NCI-H2081 (cell line): ENCODE measurements around the gene SCRN1.

Experiments
- DNase-seq, 2 experiments: peaks; one replicate each; lab custom pipeline; 2025; lab: John Stamatoyannopoulos, UW

Gene SCRN1

DNA sequence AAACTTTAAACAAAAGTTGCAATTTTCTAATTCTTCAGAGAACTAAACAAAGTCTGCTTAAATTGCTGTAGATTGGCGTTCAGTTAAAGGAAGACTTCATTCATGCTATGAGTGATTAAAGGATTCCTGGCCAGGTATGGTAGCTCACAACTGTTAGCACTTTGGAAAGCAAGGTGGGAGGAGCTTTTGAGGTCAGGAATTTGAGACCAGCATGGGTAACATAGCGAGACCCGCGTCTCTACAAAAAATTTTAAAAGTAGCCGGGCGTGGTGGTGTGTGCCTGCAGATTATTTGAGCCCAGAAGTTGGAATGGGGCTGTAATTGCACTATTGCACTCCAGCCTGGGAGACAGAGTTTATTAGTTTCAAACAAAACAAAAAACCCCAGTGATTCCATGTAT is 13.5 kb upstream of the SCRN1 start:
- DNase-seq: no peak

DNA sequence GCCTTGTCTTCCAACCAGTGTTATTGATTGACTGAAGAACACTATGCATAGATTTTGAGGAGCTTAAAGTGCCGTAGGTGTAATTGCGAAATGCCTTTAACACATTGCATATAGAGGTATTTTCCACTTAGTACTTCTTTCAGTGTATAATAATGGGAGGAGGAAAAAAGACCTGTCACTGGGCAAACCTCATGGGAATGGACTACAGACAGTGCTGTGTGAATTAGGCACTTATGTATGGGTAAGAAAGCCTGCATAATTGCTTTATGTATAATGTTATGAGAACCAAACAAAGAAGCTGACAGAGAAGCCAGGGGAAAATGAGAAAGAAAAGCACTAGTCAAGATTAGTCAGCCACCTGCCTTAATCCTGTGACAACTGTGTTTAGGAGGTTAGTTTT is 12.4 kb upstream of the SCRN1 start:
- peak; percentile 26 to 51 for DNase-seq

DNA sequence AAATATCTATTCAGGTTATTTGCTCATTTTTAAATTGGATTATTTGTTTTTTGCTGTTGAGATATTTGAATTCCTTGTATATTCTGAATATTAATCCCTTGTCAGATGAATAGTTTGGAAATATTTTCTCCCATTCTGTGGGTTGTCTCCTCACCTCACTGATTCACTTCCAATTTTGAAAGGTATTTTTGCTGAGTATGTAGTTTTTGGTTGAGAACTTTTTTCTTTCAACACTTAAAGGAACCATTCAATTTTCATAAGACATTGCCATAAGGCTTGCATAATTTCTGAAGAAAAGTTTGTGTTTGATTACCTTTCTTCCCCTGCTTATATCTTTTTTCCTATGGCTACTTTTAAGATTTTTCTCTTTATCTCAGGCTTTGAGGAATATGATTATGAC is 8.9 kb upstream of the SCRN1 start:
- no peak for DNase-seq

DNA sequence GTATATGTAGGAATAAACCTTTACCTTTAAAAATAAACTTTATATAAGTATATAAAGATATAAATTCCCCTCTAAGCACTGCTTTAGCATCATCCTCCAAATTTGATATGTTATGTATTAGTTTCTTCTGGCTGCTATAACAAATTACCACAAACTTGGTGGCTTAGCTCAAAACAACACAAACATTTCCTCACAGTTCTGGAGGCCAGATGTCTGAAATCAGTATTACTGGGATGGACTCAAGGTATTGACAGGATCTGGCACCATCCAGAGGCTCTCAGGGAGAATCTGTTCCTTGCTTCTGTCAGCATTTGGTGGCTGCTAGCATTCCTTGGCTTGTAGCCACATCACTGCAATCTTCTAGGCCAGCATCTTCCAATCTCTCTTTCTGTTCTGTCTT is 6.7 kb upstream of the SCRN1 start:
- no peak for DNase-seq

DNA sequence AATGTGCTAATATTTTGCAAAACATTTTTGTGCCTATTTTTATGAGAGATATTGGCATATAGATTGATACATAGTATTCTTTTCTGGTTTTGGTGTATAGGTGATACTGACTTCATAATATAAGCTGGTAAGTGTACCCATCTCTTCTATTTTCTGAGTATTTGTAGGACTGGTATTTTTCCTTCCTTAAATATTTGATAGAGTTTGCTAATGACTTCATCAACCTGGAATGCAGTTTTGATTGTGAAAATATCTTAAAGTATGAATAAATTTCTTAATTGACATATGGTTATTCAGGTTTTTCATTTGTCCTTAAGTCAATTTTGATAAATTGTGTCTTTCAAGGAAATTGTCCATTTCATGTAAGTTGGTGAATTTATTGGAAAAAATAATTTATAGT is 6.1 kb upstream of the SCRN1 start:
- DNase-seq: no peak

DNA sequence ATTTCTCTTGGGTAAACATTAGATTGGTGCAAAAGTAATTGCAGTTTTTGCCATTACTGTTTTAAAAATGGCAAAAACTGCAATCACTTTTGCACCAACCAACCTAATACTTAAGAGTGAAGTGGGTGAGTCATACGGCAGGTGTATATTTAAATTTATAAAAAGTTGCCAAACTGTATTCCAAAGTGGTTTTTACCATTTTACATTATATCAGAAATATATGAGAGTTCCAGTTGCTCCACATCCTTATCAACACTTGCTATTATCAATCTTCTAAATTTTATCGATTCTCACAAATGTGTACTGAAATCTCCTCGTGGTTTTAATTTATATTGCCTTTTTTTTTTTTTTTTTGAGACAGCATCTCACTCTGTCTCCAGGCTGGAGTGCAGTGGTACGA is 3.5 kb upstream of the SCRN1 start:
- no peak for DNase-seq

DNA sequence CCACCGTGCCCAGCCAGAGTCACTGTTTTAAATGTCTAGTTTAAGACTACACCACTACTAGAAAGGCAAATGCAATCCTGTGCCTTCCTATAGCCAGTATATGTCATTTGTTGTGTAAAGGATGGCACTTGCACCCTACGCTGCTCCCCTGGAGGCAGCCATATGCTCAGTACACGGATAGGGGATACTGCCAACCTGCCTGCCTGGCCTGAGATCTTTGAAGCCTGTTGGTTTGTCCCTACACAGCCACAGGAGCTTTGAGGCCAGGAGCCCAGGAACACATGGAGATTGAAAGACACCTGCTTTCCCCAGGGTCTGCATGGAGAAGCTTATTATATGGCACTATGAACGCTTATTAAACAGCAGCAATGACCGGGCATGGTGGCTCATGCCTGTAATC is 2.3 kb upstream of the SCRN1 start:
- DNase-seq: no peak

DNA sequence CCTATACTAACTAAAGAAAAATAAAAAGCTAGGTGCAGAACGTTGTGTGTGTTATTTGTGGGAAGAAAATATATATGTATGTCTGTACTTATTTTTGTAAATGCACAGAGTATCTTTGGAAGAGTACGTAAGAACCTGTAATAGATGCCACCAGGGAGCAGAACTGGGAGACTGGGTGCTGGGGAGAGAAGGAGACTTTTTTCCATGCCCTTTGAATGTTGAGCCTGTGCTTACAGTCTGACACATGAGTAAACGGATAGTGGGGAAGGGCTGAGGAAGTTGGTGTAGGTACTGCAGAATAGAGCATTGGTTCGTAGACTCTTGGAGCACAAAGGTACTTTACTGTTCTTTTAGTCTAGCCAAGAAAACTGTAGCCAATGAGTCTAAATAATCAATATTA is 1.3 kb upstream of the SCRN1 start:
- no peak for DNase-seq

DNA sequence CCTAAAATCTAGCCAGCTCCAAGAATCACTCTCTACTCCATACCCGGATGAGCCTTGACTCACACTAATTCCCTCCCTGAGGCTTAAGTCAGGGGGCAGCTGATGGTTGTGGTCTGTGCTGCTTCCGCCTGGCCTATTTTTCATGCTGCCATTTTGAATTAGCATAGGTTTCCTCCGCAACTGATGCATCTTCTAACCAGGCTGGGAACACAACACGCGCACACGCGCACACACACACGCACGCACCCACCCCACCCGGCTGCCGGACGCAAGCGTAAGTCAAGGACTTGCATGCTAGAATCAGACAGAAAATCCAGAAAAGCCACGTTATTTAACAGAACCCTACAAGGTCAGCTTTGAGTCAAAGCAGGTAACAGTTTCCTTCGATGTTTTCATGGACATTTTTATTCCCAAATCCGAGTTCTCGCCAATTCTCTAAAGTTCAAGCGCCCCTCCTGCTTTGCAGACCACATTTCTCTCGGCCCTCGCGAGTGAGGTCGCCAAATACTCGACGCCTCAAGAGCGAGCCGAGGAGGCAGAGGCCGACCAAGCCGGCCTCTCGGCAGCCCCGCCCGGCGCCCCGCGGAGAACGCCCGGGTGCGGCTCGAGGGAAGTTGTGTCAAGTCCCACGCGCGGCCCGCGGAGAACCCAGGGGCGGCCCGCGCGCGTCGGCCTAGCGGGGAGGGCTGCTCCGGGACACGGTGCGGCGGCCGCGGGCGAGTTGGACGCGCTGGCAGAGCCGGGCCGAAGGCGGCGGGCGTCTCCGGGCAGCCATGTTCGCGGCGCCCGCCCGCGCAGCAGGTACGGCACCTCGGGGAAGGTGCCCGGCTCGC is 961 bp downstream of the SCRN1 start:
- peak; percentile 37 to 79 for DNase-seq

DNA sequence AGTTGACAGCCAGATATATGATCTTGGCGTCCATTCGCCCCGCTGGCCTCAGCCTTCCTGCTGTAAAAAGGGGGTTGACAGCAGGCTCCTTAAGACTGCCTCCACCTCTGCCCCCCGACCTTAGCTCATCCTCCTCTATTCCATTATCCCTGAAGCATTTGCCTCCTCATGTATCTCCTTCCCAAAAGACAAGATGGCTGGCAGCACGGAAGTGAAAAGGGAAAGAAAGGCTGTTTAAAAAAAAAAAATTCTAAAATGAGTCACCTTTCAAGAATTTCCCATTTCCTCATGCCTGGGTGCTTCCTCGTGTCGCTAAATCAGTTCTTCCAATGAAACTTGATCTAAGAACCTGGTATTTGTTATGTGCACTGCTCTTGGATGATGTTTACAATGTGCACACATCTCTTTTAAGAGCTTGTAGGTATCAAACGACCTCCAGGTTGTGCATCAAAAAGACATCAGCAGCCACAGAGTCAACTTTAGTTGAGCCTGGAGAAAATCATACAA is 1.7 kb downstream of the SCRN1 start:
- DNase-seq: peak; percentile 10 to 47

DNA sequence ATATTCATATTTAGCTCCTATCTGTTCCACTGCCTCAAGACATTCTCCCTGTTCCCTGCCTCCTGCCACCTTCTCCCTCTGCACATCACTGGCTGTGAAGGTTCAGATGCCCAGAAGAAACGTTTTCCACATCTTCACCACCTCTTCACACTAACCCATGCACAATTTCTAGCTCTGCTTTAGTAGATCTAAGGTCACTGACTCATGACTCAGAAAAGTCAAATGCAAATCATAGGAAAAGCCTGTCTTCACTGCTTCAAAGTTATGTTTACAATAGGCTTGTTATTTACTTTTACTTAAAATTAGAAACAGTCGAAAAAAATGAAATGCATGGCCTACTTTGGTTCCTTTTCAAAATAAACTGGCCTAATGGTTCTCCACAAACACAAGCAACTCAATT is 2.5 kb downstream of the SCRN1 start:
- no peak for DNase-seq

DNA sequence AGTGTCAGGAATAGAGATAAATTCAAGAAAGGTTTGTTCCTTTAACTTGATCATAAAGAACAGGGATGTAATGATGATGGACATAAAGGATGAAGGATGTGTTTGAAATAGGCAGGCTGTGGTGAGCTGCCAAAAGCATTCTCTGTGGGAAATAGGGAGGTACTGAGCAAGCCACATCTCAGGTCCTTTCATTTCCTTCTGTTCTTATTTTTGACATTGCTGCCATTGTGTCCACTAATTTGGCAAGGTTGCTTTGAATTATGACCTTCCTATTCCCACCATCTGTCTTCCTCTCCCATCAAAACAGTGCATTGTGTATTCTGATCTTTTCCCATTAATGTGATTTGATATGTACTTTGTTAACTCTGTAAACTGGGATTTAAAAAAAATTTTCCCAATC is 9.4 kb downstream of the SCRN1 start:
- DNase-seq: no peak

DNA sequence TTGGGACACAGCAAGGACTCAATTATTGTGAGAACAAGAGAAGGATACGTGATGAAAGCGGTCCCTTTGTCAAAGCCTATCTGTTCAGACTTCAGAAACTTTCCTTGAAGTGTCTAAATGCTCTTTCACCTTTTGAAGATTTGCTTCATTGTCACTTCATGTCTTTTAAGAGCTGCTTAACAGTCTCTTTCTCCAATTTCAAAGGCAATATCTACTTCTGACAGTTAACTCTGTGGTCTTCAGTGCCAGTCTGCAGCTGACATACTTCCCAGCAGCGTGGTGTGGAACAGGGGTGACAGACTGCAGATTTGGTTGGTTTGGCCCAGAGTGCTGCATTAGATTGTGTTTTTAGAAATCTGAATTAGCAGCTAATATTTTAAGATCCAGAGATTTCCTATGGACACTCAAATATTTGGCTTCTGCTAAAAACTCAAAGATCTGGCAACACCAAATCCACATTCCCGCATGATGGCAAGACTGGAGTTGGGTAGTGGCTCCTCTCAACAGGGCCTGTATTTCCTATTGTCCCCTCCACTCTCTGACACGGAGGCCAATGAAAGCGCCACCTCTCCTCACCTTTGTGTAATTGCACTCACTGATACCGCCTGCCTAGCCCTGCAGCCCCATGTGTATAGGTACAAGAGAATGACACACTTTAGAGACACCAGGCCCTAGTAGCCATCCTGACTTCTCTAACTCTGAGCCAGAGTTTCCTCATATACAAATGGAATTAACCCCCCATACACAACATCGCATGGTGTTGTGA is 11.5 kb downstream of the SCRN1 start:
- DNase-seq: no peak

DNA sequence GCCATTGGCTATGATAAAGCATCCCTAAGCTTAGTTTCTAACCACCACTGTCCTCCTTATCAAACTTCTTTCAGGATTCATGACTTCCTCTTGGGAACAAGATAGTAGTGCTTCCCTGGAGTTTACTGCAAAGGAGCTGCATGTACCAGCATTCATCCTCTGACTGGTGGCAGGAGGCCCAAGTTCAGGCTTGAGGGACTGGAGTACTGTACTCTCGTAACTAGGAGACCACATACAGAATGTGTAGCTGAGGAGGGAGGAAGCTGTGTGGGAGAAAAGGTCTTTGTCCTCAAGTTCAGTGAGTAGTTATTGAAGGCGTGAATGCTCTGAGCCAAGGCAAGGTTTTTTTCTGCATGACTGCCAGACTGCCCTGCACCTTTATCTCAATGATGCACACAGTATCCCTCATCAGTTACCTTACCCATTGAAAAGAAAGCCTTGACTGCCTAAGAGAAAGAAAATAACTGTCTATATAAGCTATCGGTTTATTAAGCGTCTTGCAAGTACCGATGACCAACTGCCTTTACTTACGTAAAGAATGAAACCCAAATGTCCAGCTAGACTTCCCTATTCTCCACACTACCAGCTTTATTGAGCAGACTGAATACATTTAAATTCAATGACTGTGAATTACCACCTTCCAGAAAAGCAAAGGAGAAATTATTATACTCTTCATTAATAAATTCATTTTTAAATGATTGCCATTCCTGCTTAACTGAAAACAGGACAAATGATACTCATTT is 12.8 kb downstream of the SCRN1 start:
- no peak for DNase-seq

DNA sequence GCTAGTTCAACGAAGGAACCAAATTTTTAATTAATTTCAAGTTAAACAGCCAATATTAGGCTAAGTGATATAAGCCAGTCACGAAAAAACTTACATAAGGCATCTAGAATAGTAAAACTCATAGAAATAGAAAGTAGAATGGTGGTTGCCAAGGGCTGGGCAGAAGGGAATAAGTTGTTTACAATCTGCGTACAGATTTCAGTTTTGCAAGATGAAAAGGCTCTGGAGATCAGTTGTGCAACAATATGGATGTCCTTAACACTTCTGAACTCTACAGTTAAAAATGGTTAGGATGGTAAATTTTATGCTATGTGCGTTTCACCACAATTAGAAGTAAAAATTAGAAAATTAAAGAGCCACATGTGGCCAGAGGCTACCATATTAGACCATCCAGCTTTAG is 13.3 kb downstream of the SCRN1 start:
- DNase-seq: no peak

DNA sequence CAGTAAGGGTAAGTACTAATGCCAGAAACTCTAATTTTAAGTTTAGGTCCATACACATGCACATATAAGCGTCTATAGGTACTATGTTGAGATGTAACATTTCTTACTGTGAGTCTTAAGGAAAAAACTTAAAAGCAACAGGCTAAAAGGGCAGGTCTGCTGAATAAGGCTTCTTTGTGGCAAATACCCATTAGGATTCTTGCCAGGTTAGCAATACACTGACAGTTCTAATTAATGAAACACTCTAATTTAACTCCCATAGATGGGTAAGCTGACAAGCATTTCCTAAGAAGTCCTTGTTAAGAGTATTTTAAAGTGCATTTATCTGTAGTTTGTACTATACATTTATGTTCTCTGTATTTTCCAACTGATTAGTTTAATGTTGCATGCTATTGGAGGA is 14.0 kb downstream of the SCRN1 start:
- DNase-seq: no peak

DNA sequence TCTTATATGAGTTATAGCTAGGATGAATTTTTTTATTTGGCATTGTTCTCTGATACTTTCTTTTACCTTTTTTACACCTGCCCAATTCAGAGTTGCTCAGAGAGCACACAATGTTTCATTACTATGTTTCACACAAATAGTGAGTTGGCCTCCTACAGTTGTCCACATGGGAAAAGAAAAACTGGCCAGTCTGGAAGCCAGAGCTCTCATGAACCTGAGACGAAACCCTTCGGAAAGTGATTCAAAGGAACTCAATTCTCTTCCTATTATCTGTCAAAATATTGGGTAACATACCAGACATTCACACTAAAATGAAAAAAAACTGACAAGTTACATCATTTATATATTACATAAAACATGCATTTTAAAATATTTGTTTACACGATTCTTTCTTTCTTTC is 15.3 kb downstream of the SCRN1 start:
- DNase-seq: no peak

DNA sequence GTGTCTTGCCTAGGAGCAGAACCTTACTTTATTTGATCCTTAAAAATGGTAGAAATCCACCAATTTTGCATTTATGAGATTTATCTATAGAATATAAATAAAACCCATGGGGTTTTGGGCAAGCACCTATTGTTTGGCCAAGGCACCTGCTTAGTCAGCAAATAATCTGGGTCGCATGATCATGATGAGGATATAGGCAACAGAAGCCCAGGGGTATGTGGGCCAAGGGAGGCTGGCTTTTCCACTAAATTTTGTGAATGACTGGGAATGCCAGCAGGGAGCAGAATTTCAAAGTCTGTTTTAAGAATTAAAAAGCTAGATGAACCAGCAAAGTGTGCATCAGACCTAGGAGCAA is 17.3 kb downstream of the SCRN1 start:
- DNase-seq: no peak

DNA sequence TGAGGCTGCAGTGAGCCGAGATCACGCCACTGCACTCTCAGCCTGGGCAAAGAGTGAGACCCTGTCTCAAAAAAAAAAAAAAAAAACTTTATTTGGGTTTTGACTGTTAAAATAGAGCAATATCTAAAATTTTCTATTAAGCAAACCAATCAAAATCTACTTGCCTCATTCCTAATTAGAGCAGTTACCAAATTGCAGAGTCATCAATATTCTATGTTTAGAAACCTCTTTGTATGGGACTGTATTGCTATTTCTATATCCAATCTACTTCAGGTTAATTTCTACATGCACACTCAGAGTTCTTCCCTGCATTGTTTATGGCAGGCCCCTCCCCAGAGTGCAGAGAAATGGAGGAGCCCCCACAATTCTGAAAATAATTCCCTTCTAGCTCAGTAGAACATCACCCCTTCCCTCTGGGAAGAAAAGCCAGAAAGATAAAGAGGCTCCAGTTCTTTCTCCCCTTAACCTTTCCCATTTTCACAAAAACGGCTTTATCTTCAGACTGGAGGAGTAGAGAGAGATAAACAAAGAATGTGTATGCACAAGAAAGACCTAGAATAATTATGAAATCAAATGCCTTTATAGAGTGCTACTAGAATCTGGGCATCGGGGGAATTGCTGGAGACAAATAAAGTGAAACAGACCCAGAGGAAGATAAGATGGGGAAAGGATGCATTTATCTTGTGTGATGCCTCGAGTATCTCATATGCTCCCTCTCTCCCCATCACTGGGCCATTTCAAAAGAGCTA is 17.9 kb downstream of the SCRN1 start:
- DNase-seq: no peak

DNA sequence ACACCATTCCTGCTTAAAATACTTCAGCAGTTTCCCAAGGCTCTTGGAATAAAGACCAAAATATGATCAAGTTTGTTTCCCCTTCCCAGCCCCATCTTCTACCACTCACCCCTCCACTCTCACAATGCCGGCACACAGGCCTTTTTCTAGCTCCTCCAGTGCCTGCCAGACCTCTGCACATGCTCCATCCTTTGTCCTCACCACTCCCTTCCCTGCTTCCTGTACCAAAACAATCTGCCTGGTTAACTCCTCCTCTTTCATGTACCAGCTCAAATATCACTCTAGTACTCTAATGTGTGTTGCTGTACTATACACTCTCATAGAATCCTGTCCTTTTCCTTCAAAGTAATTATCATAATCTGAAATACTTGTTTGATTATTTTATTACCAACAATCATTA is 19.4 kb downstream of the SCRN1 start:
- DNase-seq: no peak

DNA sequence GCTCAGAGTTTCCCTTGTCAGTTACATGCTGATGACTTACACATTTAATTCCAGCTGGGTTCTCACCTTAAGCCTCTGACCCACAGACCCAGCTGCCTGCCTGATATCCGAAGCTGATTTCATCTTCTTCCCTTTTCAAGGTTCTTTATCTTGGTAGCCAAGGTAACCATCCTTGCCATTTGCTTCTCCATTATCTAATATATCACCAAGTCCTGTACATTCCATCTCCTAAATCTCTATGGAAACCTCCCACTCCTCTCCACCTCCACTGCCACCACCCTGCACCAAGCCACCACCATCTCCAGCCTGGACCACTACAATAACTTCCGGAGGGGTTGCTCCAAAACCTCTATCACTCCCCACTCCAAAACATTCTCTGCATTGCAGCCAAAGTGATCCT is 19.9 kb downstream of the SCRN1 start:
- no peak for DNase-seq
